DOHH2 (cell line): ENCODE data around the gene IGFBP3.

Experiments used
- H3F3A ChIP-seq: fragments of 200-600 bp; sonication (generic), shearing (Covaris generic); 2 replicates; pipeline ENCODE4 v1.6.0; 2016; ENCODE audit warnings: antibody characterized with exemption, mild to moderate bottlenecking; ENCODE audit not compliant: control insufficient read depth, insufficient read depth
- H3K27ac ChIP-seq: fragments of 200-600 bp; sonication (generic); 2 replicates; pipeline ENCODE4 v1.5.1; 2014; ENCODE audit warnings: low read depth, mild to moderate bottlenecking, low read length, moderate library complexity
- H3K27me3 ChIP-seq: fragments of 200-600 bp; sonication (generic); 2 replicates; pipeline ENCODE4 v1.6.1; 2014; ENCODE audit warnings: mild to moderate bottlenecking, low read length, mixed read lengths; ENCODE audit not compliant: control insufficient read depth
- H3K36me3 ChIP-seq: fragments of 200-600 bp; sonication (generic); 2 replicates; pipeline ENCODE4 v1.6.1; 2014; ENCODE audit warnings: mild to moderate bottlenecking, low read length, moderate library complexity, mixed read lengths; ENCODE audit not compliant: control insufficient read depth
- H3K4me1 ChIP-seq: fragments of 200-600 bp; sonication (generic); 2 replicates; pipeline ENCODE4 v1.6.1; 2014; ENCODE audit warnings: mild to moderate bottlenecking, low read length, mixed read lengths; ENCODE audit not compliant: control insufficient read depth
- H3K4me2 ChIP-seq: fragments of 200-600 bp; sonication (generic); 2 replicates; pipeline ENCODE4 v1.6.0; 2014; ENCODE audit warnings: mild to moderate bottlenecking, low read length, moderate library complexity
- H3K4me3 ChIP-seq: fragments of 200-600 bp; sonication (generic); 2 replicates; pipeline ENCODE4 v1.5.1; 2014; ENCODE audit warnings: mild to moderate bottlenecking, low read length, mixed read lengths
- H3K79me2 ChIP-seq: fragments of 200-600 bp; sonication (generic); 2 replicates; pipeline ENCODE4 v1.6.1; 2014; ENCODE audit warnings: mild to moderate bottlenecking, low read length, mixed read lengths; ENCODE audit not compliant: control insufficient read depth
- H3K9me2 ChIP-seq: fragments of 200-600 bp; sonication (generic); replicated peaks from 2 replicates; pipeline ENCODE4 v1.6.1; 2014; ENCODE audit warnings: mild to moderate bottlenecking, low read length, mixed read lengths; ENCODE audit not compliant: control insufficient read depth
- H3K9me3 ChIP-seq: fragments of 200-600 bp; sonication (generic); 2 replicates; pipeline ENCODE4 v1.6.1; 2014; ENCODE audit warnings: antibody characterized with exemption, low read length, mixed read lengths; ENCODE audit not compliant: control insufficient read depth, insufficient read depth
- H4K20me1 ChIP-seq: fragments of 200-600 bp; sonication (generic); 2 replicates; pipeline ENCODE4 v1.6.0; 2014; ENCODE audit warnings: low read depth, mild to moderate bottlenecking, antibody characterized with exemption, low read length, moderate library complexity; ENCODE audit not compliant: control insufficient read depth, insufficient read depth
- EZH2phosphoT487 ChIP-seq: fragments of 200-600 bp; sonication (generic); IDR thresholded peaks from 2 replicates; pipeline ENCODE4 v1.6.1; 2017; ENCODE audit warnings: borderline replicate concordance, mild to moderate bottlenecking, antibody characterized with exemption, low read length, moderate library complexity, mixed read lengths
- TF ChIP-seq, protein P1 (sequence below): fragments of 200-600 bp; sonication (generic); IDR thresholded peaks from one replicate; pipeline ENCODE4 v1.5.1; 2014; ENCODE audit warnings: antibody characterized with exemption, mild to moderate bottlenecking, low read depth, low read length; ENCODE audit not compliant: poor library complexity, severe bottlenecking

IGFBP3 gene

GRCh38 chr7:45923290-45923689, 2.2 kb upstream of the IGFBP3 start:
- Histone ChIP-seq H3K9me2 (no peaks in the 10 kb centered on the region), H3K36me3 (no peaks in the 10 kb centered on the region), H3K4me1 (no peaks in the 10 kb centered on the region), H3K79me2 (no peaks in the 10 kb centered on the region), H3F3A (no peaks in the 10 kb centered on the region), H3K27me3 (peaks cover 36% of the 10 kb centered on the region), H3K27ac (no peak overlapping the region), H3K9me3 (no peaks in the 10 kb centered on the region), H4K20me1 (no peaks in the 10 kb centered on the region), H3K4me3 (no peak overlapping the region), H3K4me2 (no peak overlapping the region)
- TF ChIP-seq EZH2phosphoT487: no peak
- TF ChIP-seq, protein P1, sequence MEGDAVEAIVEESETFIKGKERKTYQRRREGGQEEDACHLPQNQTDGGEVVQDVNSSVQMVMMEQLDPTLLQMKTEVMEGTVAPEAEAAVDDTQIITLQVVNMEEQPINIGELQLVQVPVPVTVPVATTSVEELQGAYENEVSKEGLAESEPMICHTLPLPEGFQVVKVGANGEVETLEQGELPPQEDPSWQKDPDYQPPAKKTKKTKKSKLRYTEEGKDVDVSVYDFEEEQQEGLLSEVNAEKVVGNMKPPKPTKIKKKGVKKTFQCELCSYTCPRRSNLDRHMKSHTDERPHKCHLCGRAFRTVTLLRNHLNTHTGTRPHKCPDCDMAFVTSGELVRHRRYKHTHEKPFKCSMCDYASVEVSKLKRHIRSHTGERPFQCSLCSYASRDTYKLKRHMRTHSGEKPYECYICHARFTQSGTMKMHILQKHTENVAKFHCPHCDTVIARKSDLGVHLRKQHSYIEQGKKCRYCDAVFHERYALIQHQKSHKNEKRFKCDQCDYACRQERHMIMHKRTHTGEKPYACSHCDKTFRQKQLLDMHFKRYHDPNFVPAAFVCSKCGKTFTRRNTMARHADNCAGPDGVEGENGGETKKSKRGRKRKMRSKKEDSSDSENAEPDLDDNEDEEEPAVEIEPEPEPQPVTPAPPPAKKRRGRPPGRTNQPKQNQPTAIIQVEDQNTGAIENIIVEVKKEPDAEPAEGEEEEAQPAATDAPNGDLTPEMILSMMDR: peak; percentile 99

- no peaks in the 10 kb centered on the region for H3K9me2 ChIP-seq
- no peaks in the 10 kb centered on the region for H3K4me1 ChIP-seq
- no peak overlapping the region for H3K27ac ChIP-seq
- no peaks in the 10 kb centered on the region for H4K20me1 ChIP-seq
- no peaks in the 10 kb centered on the region for H3K9me3 ChIP-seq
- H3K79me2 ChIP-seq: no peaks in the 10 kb centered on the region
- no peaks in the 10 kb centered on the region for H3F3A ChIP-seq
- no peak overlapping the region for H3K4me2 ChIP-seq
- TF ChIP-seq EZH2phosphoT487: no peak
- TF ChIP-seq, protein P1: no peak
- H3K36me3 ChIP-seq: no peaks in the 10 kb centered on the region
- no peak overlapping the region for H3K4me3 ChIP-seq
- H3K27me3 ChIP-seq: peaks cover 40% of the 10 kb centered on the region
These were observed 1.7 kb upstream of the IGFBP3 start for GRCh38 chr7:45922810-45923209.

- TF ChIP-seq, protein P1: peak; percentile 40
- no peak for TF ChIP-seq EZH2phosphoT487
These were observed 837 bp upstream of the IGFBP3 start for GRCh38 chr7:45921699-45922519.

More at GRCh38 chr7:45921699-45922519, 837 bp upstream of the IGFBP3 start:
- no peaks in the 10 kb centered on the region for H3K9me3 ChIP-seq
- H4K20me1 ChIP-seq: no peaks in the 10 kb centered on the region
- H3F3A ChIP-seq: no peaks in the 10 kb centered on the region
- no peaks in the 10 kb centered on the region for H3K79me2 ChIP-seq
- H3K4me3 ChIP-seq: no peak overlapping the region
- H3K9me2 ChIP-seq: no peaks in the 10 kb centered on the region
- peaks cover 42% of the 10 kb centered on the region for H3K27me3 ChIP-seq
- no peaks in the 10 kb centered on the region for H3K4me1 ChIP-seq
- no peak overlapping the region for H3K4me2 ChIP-seq
- no peak overlapping the region for H3K27ac ChIP-seq
- no peaks in the 10 kb centered on the region for H3K36me3 ChIP-seq
